Liver (tissue), 9 donors: ENCODE results near the gene DHRSX. TPM values are rescaled to one million over a fixed set of nuclear protein-coding genes. Genes with fewer than 3 reads are reported as not detected.

Experiments
- DNase-seq: peaks from one replicate; pipeline ENCODE4 v3.0.0-alpha.2; 2017; ENCODE audit warnings: low spot score
- H3K27ac ChIP-seq, 2 donors: one replicate each; pipeline ENCODE4 v1.7.0; 2013; ENCODE audit warnings: inconsistent platforms in 2 of 2, low read length in 2 of 2, control low read depth in 1 of 2, low read depth in 1 of 2, mild to moderate bottlenecking in 1 of 2
- H3K27me3 ChIP-seq, 4 donors: one replicate each; pipeline versions ENCODE4 v1.6.1 to v1.7.0; 2013; ENCODE audit warnings: low read length in 3 of 4, inconsistent platforms in 1 of 4, mild to moderate bottlenecking in 1 of 4, moderate library complexity in 1 of 4; ENCODE audit not compliant: control insufficient read depth in 4 of 4, insufficient read depth in 4 of 4
- H3K36me3 ChIP-seq, 4 donors: one replicate each; pipeline versions ENCODE4 v1.6.1 to v1.7.0; 2013; ENCODE audit warnings: low read length in 3 of 4, mild to moderate bottlenecking in 3 of 4, low read depth in 1 of 4, moderate library complexity in 1 of 4; ENCODE audit not compliant: control insufficient read depth in 4 of 4, insufficient read depth in 3 of 4
- H3K4me1 ChIP-seq, 4 donors: one replicate each; pipeline versions ENCODE4 v1.6.1 to v1.7.0; 2013; ENCODE audit warnings: low read length in 3 of 4, mild to moderate bottlenecking in 3 of 4, moderate library complexity in 1 of 4; ENCODE audit not compliant: control insufficient read depth in 4 of 4, insufficient read depth in 4 of 4
- H3K4me3 ChIP-seq, 3 donors: one replicate each; pipeline versions ENCODE4 v1.6.1 to v1.7.0; 2013; ENCODE audit warnings: low read length in 3 of 3, control low read depth in 1 of 3, low read depth in 1 of 3, mild to moderate bottlenecking in 1 of 3
- H3K9ac ChIP-seq, 2 donors: one replicate each; pipeline ENCODE4 v1.7.0; 2013; ENCODE audit warnings: low read length in 2 of 2, mild to moderate bottlenecking in 2 of 2, moderate library complexity in 2 of 2, control low read depth in 1 of 2, low read depth in 1 of 2
- H3K9me3 ChIP-seq, 4 donors: one replicate each; pipeline versions ENCODE4 v1.6.1 to v1.7.0; 2013; ENCODE audit warnings: low read length in 3 of 4; ENCODE audit not compliant: control insufficient read depth in 4 of 4
- ATF3 ChIP-seq: IDR thresholded peaks from 2 replicates; pipeline ENCODE4 v1.6.1; 2016; ENCODE audit warnings: antibody characterized with exemption
- EGR1 ChIP-seq, 2 donors: IDR thresholded peaks; 2 replicates each; pipeline ENCODE4 v1.6.1; 2016 to 2018; ENCODE audit warnings: antibody characterized with exemption in 2 of 2, low read depth in 2 of 2
- FOXA2 ChIP-seq: IDR thresholded peaks from 2 replicates; pipeline ENCODE4 v1.6.1; 2016; ENCODE audit warnings: antibody characterized with exemption
- HNF4G ChIP-seq: IDR thresholded peaks from 2 replicates; pipeline ENCODE4 v1.6.1; 2016; ENCODE audit warnings: antibody characterized with exemption
- JUND ChIP-seq, 2 donors: IDR thresholded peaks; 2 replicates each; pipeline ENCODE4 v1.6.1; 2016; ENCODE audit warnings: antibody characterized with exemption in 2 of 2
- NR2F2 ChIP-seq: IDR thresholded peaks from 2 replicates; pipeline ENCODE4 v1.6.1; 2016; ENCODE audit warnings: antibody characterized with exemption
- RAD21 ChIP-seq, 2 donors: IDR thresholded peaks; 2 replicates each; pipeline ENCODE4 v1.6.1; 2016; ENCODE audit warnings: antibody characterized with exemption in 2 of 2, mild to moderate bottlenecking in 2 of 2
- RXRA ChIP-seq, 2 donors: IDR thresholded peaks; 2 replicates each; pipeline ENCODE4 v1.6.1; 2017 to 2018; ENCODE audit warnings: antibody characterized with exemption in 2 of 2, mild to moderate bottlenecking in 1 of 2
- SP1 ChIP-seq: IDR thresholded peaks from 2 replicates; pipeline ENCODE4 v1.6.1; 2018; ENCODE audit warnings: antibody characterized with exemption, mild to moderate bottlenecking
- TAF1 ChIP-seq: conservative IDR thresholded peaks from 2 replicates; pipeline ENCODE4 v1.6.1; 2016; ENCODE audit warnings: antibody characterized with exemption, mild to moderate bottlenecking
- YY1 ChIP-seq: IDR thresholded peaks from 2 replicates; pipeline ENCODE4 v1.6.1; 2016; ENCODE audit warnings: antibody characterized with exemption, mild to moderate bottlenecking
- WGBS: extraction: QIAGEN DNeasy Blood & Tissue Kit; methylation state at CpG from one replicate; pipeline ENCODE4 v1.1.7; 2013; 5-methylcytosine and 5-hydroxymethylcytosine counted together
- polyA plus RNA-seq, 2 donors: library from polyadenylated mRNA; stranded (reverse) in 1 of 2; unstranded in 1 of 2; fragments of 200-250 nt in 1 of 2; fragments of >200 nt in 1 of 2; fragmentation: Nextera tagmentation in 1 of 2; extraction: Ambion mirVana in 1 of 2; gene quantifications; one replicate each; pipeline versions ENCODE4 v1.2.1 to v1.2.3, GENCODE V29; 2013 to 2015
- total RNA-seq, 2 donors: library from RNA; depleted of rRNA; stranded (reverse); fragments of >200 nt; gene quantifications; one replicate each; pipeline ENCODE4 v1.2.3, GENCODE V29; 2014
- TF ChIP-seq, protein P1 (sequence below): fragments of 150-350 bp; IDR thresholded peaks from 2 replicates; pipeline ENCODE4 v1.5.1; 2017; ENCODE audit warnings: improper control_type of control experiment, low read depth, low read length; ENCODE audit not compliant: missing input control
- TF ChIP-seq, protein P2 (sequence below): IDR thresholded peaks from 2 replicates; pipeline ENCODE4 v1.6.1; 2016; ENCODE audit warnings: antibody characterized with exemption
- donor health status: healthy.
- donor health status: healthy.
- donor health status: healthy.
- donor health status: healthy.
- donor health status: healthy.

DHRSX gene
- total and polyA plus RNA-seq, 4 donors = 17.2 to 35.2 (median 23.3) TPM

DNA sequence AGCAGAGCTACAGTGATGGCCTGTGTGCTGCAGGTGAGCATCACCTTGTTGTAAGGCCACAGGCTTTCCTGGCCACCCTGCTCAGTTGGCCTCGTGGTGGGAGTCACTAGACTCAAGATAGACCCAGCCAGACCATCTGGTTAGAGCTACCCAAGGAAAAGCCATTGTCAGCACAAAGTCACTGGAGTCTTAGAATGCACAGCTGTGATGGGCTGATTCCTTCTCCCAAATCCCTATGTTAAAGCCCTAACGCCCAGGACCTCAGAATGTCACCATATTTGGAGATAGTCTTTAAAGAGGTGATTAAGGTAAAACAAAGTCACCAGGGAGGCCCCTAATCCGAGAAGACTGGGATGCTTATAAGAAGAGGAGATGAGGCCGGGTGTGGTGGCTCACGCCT is 173.4 kb downstream of the DHRSX start:
- no peak for TF ChIP-seq YY1
- TF ChIP-seq NR2F2 = no peak
- TF ChIP-seq HNF4G = no peak
- no peak for TF ChIP-seq TAF1
- TF ChIP-seq, protein P1, sequence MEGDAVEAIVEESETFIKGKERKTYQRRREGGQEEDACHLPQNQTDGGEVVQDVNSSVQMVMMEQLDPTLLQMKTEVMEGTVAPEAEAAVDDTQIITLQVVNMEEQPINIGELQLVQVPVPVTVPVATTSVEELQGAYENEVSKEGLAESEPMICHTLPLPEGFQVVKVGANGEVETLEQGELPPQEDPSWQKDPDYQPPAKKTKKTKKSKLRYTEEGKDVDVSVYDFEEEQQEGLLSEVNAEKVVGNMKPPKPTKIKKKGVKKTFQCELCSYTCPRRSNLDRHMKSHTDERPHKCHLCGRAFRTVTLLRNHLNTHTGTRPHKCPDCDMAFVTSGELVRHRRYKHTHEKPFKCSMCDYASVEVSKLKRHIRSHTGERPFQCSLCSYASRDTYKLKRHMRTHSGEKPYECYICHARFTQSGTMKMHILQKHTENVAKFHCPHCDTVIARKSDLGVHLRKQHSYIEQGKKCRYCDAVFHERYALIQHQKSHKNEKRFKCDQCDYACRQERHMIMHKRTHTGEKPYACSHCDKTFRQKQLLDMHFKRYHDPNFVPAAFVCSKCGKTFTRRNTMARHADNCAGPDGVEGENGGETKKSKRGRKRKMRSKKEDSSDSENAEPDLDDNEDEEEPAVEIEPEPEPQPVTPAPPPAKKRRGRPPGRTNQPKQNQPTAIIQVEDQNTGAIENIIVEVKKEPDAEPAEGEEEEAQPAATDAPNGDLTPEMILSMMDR = no peak
- no peak for TF ChIP-seq RXRA (IDR thresholded peaks at IDR 0.05)
- no peak for TF ChIP-seq SP1
- TF ChIP-seq ATF3 = no peak
- TF ChIP-seq FOXA2 = no peak
- TF ChIP-seq JUND (IDR thresholded peaks at IDR 0.05) = no peak
- no peak for TF ChIP-seq EGR1 (IDR thresholded peaks at IDR 0.05; ENCODE audit: low read depth in 2 of 2)
- TF ChIP-seq RAD21 (IDR thresholded peaks at IDR 0.05) = no peak
- no peaks in the 10 kb centered on the region for H3K27me3 ChIP-seq
- WGBS = 97% methylated on average over 5 of the region's 5 CpGs
- H3K4me1 ChIP-seq = peaks cover 0 to 6% (median 0%) of the 10 kb centered on the region in 4 donors
- H3K9ac ChIP-seq = no peak overlapping the region
- H3K36me3 ChIP-seq = no peaks in the 10 kb centered on the region
- no peak for DNase-seq
- no peak overlapping the region for H3K4me3 ChIP-seq
- H3K9me3 ChIP-seq = no peaks in the 10 kb centered on the region
- H3K27ac ChIP-seq = no peak overlapping the region

DNA sequence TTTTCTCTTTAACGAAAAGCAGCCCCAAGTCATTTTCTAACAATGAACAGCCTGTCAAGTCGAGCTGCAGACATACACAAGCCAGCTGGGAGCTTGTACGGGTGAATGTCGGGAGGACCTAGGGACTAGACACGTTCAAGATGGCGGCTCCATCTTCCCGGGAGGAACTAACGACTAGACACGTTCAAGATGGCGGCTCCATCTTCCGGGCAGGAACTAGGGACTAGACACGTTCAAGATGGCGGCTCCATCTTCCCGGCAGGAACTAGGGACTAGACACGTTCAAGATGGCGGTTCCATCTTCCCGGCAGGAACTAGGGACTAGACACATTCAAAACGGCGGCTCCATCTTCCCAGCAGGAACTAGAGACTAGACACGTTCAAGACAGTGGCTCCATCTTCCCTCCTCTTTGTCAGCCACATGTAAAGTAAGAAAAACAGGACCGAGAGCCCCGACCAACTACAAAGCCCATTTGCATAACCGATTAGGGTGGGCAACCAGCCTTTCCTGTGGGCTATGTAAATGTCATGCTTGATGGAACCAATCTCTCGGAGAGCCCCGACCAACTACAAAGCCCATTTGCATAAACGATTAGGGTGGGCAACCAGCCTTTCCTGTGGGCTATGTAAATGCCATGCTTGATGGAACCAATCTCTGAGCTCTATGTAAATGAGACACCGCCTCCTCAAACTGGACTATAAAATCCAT is 175.5 kb downstream of the DHRSX start:
- Histone ChIP-seq H3K4me3 (peak overlapping the region in 2 of 3 donors; percentile 41 to 56), H3K27me3 (no peaks in the 10 kb centered on the region), H3K9ac (no peak overlapping the region), H3K27ac (peak overlapping the region in 1 of 2 donors; percentile 38), H3K9me3 (no peaks in the 10 kb centered on the region), H3K36me3 (no peaks in the 10 kb centered on the region), H3K4me1 (peaks cover 0 to 12% (median 6%) of the 10 kb centered on the region in 4 donors)
- DNase-seq = no peak
- 84% methylated on average over 27 of the region's 27 CpGs for WGBS
- peak; percentile 96 for TF ChIP-seq YY1
- TF ChIP-seq NR2F2 = no peak

- no peak overlapping the region for H3K9ac ChIP-seq
- TF ChIP-seq, protein P2, sequence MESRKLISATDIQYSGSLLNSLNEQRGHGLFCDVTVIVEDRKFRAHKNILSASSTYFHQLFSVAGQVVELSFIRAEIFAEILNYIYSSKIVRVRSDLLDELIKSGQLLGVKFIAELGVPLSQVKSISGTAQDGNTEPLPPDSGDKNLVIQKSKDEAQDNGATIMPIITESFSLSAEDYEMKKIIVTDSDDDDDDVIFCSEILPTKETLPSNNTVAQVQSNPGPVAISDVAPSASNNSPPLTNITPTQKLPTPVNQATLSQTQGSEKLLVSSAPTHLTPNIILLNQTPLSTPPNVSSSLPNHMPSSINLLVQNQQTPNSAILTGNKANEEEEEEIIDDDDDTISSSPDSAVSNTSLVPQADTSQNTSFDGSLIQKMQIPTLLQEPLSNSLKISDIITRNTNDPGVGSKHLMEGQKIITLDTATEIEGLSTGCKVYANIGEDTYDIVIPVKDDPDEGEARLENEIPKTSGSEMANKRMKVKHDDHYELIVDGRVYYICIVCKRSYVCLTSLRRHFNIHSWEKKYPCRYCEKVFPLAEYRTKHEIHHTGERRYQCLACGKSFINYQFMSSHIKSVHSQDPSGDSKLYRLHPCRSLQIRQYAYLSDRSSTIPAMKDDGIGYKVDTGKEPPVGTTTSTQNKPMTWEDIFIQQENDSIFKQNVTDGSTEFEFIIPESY = no peak
- no peak for TF ChIP-seq NR2F2
- TF ChIP-seq RAD21 (IDR thresholded peaks at IDR 0.05) = no peak
- no peaks in the 10 kb centered on the region for H3K27me3 ChIP-seq
- H3K4me1 ChIP-seq = peaks cover 0 to 12% (median 6%) of the 10 kb centered on the region in 4 donors
- 87% methylated on average over 8 of the region's 8 CpGs for WGBS
- no peak overlapping the region for H3K4me3 ChIP-seq
- H3K36me3 ChIP-seq = no peaks in the 10 kb centered on the region
- no peaks in the 10 kb centered on the region for H3K9me3 ChIP-seq
- no peak for DNase-seq
- H3K27ac ChIP-seq = no peak overlapping the region
These were observed 176.6 kb downstream of the DHRSX start for GRCh38 chrX:2324151-2324550.
